GM12892 (cell line): ENCODE results near the gene SH2D6.

ENCODE experiments used
- POLR2A ChIP-seq: IDR thresholded peaks from 2 replicates; pipeline ENCODE4 v1.6.1; 2011; ENCODE audit warnings: low read depth, low read length, control low read depth
- TAF1 ChIP-seq: IDR thresholded peaks from 2 replicates; pipeline ENCODE4 v1.6.1; 2011; ENCODE audit warnings: low read depth, mild to moderate bottlenecking, control low read depth, low read length, borderline replicate concordance

DNA sequence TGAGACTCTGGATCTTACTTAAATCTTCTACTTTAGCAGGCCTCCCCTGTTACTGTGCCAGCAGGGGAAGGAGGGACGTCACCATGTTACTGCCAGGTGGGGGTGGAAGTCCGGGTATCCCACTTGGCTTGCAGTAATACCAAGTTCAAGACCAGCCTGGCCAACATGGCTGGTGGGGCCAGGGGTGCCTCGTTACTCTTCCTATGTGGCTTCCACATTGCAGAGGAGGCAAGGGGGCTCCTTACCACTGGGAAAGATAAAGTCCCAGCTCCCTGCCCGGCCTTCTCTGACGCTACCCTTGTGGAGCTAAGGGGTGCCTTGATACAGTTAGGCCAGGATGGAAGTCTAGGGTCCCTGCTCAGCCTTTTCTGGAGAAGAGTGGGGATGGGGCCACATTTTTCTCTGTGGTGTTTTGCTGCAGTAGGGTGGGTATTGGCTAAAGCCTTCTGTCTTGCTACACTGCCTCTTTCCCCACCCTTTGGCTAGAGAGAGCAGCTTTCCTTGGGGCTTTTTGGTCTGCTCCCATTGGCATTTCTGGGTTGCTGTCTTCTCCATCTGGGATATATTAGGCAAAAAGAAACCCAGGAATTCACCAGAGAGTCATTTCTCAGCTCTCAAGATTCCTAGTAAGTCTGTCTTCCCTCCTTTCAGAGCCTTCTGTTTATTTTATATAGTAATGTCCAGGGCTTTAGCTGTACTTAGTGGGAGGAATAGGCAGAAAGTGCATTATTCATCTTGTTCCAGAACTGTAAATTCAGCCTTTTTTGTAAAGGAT lies 42.0 kb upstream of the SH2D6 start:
- no peak for TF ChIP-seq POLR2A
- no peak for TF ChIP-seq TAF1
